Neural crest cell (in vitro differentiated cells): ENCODE results near the gene RDH13. TPM values are rescaled to one million over a fixed set of nuclear protein-coding genes. Genes with fewer than 3 reads are reported as not detected.

Experiments
- DNase-seq: peaks from one replicate; pipeline ENCODE4 v3.0.0; 2021; ENCODE audit warnings: low read depth, mixed read lengths, low spot score
- H3K27ac Mint-ChIP-seq: one replicate; pipeline ENCODE4 v1.8.0; 2021; ENCODE audit warnings: mild to moderate bottlenecking, mixed read lengths; ENCODE audit not compliant: unreplicated experiment
- H3K27me3 Mint-ChIP-seq: 2 replicates; pipeline ENCODE4 v1.8.0; 2021; ENCODE audit warnings: low read depth, mild to moderate bottlenecking, mixed read lengths
- H3K36me3 Mint-ChIP-seq: 2 replicates; pipeline ENCODE4 v1.8.0; 2021; ENCODE audit warnings: low read depth, mild to moderate bottlenecking, mixed read lengths
- H3K4me1 Mint-ChIP-seq: 2 replicates; pipeline ENCODE4 v1.8.0; 2021; ENCODE audit warnings: mixed read lengths
- H3K4me3 Mint-ChIP-seq: one replicate; pipeline ENCODE4 v1.8.0; 2021; ENCODE audit warnings: mild to moderate bottlenecking, mixed read lengths
- H3K9me3 Mint-ChIP-seq: 2 replicates; pipeline ENCODE4 v1.8.0; 2021; ENCODE audit warnings: mixed read lengths
- total RNA-seq: library from RNA; stranded (reverse); gene quantifications from 2 replicates; pipeline ENCODE4 v1.2.1, GENCODE V29; 2021
- TF ChIP-seq, protein P1 (sequence below): fragments of 200-600 bp; sonication (generic); conservative IDR thresholded peaks from 2 replicates; pipeline ENCODE4 v1.5.0; 2021; ENCODE audit warnings: antibody characterized with exemption, mild to moderate bottlenecking

RDH13 gene
- total RNA-seq, 1 donor from 2014 or later: 19.9 TPM

DNA sequence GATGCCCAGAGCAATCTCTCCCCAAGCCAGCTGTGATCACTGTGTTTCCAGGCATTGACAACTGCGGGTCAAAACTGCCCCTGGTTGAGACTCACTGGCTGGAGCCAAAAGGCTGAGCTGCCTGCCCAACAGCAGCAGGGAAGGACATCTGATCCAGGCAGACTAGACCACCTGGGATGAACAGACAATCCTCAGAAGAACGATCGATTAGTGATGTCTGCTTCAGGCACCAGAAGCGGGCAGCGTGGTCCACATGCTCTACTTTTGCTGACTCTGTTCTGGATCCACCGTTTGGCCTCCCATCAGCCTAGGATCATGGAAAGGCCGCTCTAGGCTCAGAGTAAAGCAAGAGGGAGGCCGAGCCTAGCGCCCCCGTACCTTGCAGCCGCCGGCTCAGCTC, 15.0 kb downstream of the RDH13 start:
- H3K36me3 Mint-ChIP-seq: peaks cover 2% of the 10 kb centered on the region
- H3K9me3 Mint-ChIP-seq: no peaks in the 10 kb centered on the region
- DNase-seq: no peak
- TF ChIP-seq, protein P1, sequence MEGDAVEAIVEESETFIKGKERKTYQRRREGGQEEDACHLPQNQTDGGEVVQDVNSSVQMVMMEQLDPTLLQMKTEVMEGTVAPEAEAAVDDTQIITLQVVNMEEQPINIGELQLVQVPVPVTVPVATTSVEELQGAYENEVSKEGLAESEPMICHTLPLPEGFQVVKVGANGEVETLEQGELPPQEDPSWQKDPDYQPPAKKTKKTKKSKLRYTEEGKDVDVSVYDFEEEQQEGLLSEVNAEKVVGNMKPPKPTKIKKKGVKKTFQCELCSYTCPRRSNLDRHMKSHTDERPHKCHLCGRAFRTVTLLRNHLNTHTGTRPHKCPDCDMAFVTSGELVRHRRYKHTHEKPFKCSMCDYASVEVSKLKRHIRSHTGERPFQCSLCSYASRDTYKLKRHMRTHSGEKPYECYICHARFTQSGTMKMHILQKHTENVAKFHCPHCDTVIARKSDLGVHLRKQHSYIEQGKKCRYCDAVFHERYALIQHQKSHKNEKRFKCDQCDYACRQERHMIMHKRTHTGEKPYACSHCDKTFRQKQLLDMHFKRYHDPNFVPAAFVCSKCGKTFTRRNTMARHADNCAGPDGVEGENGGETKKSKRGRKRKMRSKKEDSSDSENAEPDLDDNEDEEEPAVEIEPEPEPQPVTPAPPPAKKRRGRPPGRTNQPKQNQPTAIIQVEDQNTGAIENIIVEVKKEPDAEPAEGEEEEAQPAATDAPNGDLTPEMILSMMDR: no peak
- no peaks in the 10 kb centered on the region for H3K4me1 Mint-ChIP-seq
- no peak overlapping the region for H3K4me3 Mint-ChIP-seq
- no peaks in the 10 kb centered on the region for H3K27me3 Mint-ChIP-seq
- no peak overlapping the region for H3K27ac Mint-ChIP-seq

DNA sequence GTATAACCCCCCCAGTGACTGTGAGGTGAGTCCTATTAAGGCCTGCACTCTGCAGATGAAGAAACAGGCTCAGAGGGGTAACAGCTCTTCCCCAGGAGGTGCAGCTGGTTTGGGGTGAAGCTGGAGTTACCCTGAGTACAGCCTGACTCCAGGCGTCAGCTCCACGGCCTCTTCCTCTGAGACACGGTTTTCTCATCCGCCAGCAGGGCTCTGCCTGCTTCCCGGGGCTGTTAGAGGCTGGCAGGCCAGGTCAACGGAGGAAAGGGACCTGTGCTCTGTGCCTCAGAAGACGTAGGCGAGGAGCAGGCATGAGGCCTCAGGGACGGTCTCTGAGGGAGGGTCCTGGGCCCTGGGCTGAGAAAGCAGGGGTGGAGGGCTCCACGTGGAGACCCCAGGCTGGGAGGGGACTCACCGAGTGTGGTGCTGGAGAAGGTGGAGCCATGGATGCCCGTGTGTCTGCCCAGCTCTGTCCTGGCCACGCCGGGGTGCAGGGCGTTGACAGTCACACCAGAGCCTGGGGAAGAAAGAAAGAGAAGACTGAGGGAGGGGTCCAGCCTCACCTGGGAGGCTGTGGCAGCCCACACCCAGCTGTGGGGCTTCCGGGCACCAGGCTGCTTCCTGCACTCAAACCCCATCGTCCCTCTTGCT, 15.8 kb downstream of the RDH13 start:
- no peaks in the 10 kb centered on the region for H3K9me3 Mint-ChIP-seq
- no peaks in the 10 kb centered on the region for H3K27me3 Mint-ChIP-seq
- H3K4me3 Mint-ChIP-seq: no peak overlapping the region
- H3K36me3 Mint-ChIP-seq: peaks cover 2% of the 10 kb centered on the region
- TF ChIP-seq, protein P1: no peak
- no peak for DNase-seq
- no peak overlapping the region for H3K27ac Mint-ChIP-seq
- H3K4me1 Mint-ChIP-seq: no peaks in the 10 kb centered on the region

DNA sequence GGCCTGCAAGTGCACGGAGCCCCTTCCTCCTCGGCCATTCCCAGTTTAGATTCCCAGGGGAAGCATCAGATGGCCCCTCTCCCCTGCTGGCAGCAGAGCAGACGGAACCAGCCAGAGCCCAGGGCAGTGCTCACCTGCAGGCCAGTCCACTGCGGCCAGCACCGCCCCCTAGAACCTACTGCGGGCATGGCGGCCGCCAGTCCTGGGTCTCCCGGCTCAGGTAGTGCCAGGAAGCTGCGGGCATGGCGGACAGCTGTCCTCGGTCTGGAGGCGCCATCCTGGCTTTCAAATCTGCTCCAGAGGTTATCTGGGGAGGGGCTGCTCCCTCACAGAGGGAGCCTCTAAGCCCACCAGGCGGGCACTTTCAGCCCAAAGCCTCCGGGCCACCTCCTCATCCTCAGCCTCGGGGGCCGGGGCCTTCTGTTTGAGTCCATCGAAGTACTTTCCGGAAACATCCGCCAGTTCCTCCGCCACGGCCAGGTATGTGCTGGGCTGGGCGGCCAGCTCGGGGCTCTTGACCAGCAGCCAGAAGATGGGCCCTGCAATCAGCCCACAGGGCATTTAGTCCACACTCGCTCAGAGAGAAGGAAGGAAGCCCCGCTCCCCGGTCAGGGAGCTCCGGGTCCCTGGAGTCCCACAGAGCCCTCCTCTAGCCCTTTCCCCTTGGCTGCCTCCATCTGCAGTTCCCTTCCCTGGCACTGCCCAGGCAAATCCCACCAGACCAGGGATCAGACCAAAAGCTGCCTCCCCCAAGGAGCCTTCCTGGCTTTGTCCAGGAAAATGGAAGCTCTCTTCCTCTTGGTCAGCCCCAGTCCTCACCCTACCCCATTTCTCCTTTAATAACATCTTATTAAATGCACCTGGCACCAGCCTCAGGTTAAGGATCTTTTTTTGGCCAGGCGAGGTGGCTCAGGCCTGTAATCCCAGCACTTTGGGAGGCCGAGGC, 17.9 kb downstream of the RDH13 start:
- Mint-ChIP-seq H3K4me1 (no peaks in the 10 kb centered on the region), H3K27ac (no peak overlapping the region), H3K4me3 (no peak overlapping the region), H3K36me3 (no peaks in the 10 kb centered on the region), H3K9me3 (no peaks in the 10 kb centered on the region), H3K27me3 (no peaks in the 10 kb centered on the region)
- TF ChIP-seq, protein P1: no peak
- DNase-seq: no peak

DNA sequence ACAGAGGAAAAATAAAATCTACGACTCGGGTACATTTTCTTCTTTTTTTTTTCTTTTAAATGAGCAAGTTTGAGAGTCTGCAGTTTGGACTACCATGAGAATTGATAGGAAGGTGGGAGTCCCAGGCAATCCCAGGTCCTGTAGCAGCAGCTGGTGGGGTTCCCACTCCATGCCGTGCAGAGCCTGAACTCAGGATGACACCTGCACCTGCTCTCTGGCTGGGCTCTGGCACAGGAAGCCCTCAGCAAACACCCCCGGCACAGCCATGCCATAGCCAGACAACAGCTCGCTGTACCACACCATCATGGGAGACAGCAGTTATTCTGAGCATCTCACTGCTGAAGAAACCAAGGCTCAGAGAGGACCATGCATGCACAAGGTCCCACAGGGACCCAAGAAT, 18.7 kb downstream of the RDH13 start:
- Mint-ChIP-seq H3K27me3 (no peaks in the 10 kb centered on the region), H3K27ac (no peak overlapping the region), H3K36me3 (peaks cover 2% of the 10 kb centered on the region), H3K4me3 (no peak overlapping the region), H3K4me1 (no peaks in the 10 kb centered on the region), H3K9me3 (no peaks in the 10 kb centered on the region)
- TF ChIP-seq, protein P1: no peak
- no peak for DNase-seq

DNA sequence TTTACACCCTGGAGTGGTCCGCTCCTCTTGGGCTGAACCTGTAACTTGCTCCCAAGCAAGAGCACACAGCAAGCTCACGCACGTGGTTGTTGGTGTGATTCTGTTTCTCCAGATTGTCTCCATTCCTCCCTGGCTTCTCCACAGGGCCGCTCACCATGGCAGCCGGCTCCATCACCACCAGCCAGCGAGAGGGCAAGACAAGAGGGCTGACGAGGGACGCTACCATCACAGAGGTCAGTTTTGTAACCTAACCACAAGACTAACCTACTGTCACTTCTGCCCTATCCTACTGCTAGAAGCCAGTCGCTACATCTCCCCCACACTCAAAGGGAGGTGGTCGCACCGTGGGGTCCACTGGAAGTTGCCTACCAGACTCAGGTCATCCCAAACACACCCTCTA, 20.3 kb downstream of the RDH13 start:
- Mint-ChIP-seq H3K27me3 (no peaks in the 10 kb centered on the region), H3K9me3 (no peaks in the 10 kb centered on the region), H3K4me1 (no peaks in the 10 kb centered on the region), H3K36me3 (peaks cover 2% of the 10 kb centered on the region), H3K4me3 (no peak overlapping the region), H3K27ac (no peak overlapping the region)
- no peak for DNase-seq
- TF ChIP-seq, protein P1: no peak
